Stimulated activated CD4-positive, alpha-beta T cell treated with anti-CD3 and anti-CD28 coated beads, Interleukin-4, amount 100 ng/mL, for 1 hour (primary cell): ENCODE results near the gene RTBDN.
A peak's percentile ranks its signal among the peaks of the same experiment; 100 is the strongest.
"Not testable (repeated sequence)": the region's sequence is repeated elsewhere in the genome, so short reads cannot be mapped to it uniquely, and the experiment has no call there.

Experiments used
- DNase-seq: peaks from one replicate; pipeline ENCODE4 v3.0.0-alpha.2; 2020

RTBDN gene

GRCh38 chr19:12847159-12848139 lies 13.1 kb upstream of the RTBDN start:
- peak; percentile 87 for DNase-seq

GRCh38 chr19:12846613-12847012 lies 12.2 kb upstream of the RTBDN start:
- not testable (repeated sequence) for DNase-seq

DNA sequence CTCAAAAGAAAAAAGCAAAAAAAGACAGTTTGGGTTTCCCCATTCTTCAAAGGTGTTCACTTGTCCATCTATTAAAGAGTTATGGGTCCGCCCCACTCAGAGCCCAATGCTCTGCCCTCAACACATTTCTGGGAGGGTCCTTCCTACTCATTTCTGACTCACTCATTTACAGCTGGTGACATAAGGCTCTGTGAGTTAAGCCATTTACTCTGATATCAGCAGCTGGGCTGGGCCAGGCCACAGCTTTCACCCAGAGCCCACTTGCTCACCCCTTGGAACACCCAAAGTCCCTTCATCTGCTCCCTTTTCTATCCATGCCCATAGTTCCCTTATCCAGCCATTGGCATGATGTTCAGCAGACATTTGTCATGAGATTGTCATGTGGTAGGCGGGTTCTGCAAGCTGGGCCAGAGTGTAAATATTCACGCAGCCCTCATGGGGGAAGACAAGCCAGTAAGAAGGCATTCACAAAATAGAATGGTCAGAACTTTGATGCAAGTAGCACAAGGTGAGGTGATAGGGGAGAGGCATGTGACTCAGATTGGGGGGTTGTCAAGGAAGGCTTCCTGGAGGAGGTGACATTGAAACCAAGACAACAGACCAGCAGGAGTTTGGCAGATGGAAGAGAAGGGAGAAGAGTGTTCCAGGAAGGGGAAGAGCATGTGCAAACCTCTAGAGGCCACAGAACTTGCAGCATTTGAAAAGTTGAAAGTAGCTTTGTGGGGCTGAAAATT lies 9.8 kb upstream of the RTBDN start:
- no peak for DNase-seq

DNA sequence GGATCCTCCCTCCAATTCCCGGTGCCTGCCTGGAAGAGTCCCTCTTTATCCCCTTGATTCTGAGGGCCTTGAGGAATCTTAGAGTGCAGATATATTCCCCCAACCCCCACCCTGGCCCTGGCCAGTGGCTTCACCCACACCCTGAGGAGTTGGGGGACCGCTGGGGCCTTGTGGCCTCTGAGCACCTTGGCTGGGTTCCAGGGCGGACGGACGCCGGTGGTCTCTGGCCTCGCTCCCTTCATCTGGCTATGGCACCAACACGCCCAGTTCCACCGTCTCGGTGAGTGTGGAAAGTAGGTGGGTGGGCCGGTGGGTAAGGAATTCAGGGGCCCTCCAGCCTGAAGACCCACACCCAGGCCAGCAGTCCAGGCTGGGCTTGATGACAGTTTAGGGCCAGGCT lies 8.9 kb upstream of the RTBDN start:
- no peak for DNase-seq

DNA sequence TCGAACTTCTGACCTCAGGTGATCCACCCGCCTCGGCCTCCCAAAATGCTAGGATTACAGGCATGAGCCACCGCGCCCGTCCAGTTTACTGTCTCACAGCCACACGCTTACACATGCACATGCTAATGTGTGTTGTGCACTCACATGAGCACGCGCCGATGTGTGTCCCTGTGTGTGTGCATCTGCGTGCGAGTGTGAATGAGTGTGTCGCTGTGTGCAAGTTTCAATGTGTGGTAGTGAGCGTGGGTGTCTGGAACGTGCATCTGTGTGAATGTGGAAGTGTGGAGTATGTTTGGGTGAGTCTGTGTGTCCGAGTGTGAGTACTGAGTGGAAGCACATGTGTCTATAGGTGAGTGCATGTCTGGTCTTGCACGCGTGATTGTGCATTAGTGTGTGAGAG lies 8.1 kb upstream of the RTBDN start:
- DNase-seq, result no peak

GRCh38 chr19:12841094-12841493 lies 6.7 kb upstream of the RTBDN start:
- DNase-seq, result no peak

GRCh38 chr19:12840091-12841079 lies 6.0 kb upstream of the RTBDN start:
- DNase-seq, result peak; percentile 32

DNA sequence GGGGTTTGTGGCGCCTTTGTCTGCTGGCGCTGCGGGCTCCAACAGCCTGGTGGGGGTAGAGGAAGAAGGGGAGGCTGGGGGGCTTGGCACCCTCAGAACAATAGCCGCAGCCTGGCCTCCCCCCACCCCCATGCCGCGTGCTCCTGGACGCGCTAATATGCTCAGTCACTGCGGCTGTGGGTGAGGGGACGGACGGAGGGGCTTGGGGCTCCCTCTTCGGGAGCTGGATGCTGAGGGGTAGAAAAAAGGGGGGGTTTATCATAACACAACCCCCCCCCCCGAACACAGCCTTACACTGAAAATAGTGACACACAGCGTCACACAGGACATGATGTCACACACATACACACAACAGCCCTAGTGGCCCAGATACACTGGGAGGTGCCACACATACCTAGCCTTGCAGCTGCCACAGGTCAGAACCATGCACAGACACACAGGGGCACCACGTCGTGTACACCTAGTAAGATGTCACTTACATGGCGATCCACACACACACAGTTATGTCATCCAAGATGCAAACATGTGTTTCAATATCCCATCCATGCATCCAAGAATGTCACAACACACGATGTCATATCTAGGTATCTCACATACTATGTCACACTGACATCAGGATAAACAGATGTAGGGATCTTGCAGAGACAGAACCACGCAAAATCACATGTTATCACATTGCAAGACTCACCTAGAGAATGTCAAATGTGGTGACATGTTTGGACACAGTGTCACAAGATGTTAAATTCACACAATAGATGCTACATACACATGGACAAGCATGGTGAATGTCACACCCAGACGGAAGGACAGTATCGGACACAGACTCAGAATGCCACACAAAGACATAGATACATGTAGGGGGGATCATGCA lies 4.7 kb upstream of the RTBDN start:
- no peak for DNase-seq

DNA sequence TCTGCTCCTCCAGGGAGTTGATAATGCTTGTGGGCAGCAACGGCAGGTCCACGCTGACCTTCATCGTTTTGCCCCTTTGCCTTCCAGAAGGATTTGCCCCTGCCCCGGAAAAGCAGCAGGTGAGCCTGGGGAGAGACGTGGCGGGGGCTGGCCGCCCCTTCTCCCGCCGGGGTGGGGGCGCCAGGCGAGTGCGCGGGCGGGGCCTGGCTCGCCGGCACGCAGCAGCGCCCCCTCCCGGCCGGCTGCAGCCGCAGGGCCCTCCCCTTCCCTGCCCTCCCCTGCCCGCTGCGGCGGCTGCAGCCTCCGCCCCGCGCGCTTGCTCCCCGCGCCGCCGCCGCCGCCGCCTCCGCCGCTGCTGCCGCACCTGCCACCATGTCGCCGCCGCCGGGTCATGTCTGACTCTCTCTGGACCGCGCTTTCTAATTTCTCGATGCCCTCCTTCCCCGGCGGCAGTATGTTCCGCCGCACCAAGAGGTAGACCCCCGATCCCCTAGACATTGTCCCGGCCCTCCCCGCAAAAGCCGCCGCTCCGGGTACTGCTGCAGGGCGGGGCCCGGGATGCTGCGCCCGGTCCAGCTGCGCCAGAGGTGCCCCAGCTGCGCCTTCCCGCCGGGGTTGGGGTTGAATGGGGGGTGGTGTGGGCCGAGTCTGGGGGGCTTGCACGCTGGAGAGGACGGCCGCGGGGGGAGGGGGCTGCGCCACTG lies 4.0 kb upstream of the RTBDN start, which contains the start of gene MAST1:
MAST1 (plus strand) TSS at position 334 of the 704 bp plus-strand sequence; CDS start at position 392, 58 bp downstream.
- DNase-seq, result peak; percentile 55

GRCh38 chr19:12837225-12837624 lies 2.8 kb upstream of the RTBDN start:
- DNase-seq, result no peak

DNA sequence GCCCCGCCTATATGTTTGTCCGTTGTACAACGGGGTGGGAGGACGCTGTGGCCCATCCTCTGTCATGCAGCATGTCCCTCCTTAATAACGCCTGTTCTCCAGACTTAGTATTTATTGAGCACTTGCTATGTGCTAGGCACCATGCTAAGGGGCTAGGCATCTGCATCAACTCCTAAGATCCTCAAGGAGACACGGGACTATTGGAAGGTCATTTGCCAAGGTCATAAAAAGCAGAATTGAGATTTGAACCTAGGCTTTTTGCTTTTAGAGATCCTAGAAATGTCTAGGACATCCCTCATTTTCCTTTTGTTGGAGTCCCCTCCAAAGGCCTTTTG lies 2.1 kb upstream of the RTBDN start:
- DNase-seq, result no peak

- peak; percentile 36 for DNase-seq
Observed at GRCh38 chr19:12834976-12835757, 788 bp upstream of the RTBDN start.

DNA sequence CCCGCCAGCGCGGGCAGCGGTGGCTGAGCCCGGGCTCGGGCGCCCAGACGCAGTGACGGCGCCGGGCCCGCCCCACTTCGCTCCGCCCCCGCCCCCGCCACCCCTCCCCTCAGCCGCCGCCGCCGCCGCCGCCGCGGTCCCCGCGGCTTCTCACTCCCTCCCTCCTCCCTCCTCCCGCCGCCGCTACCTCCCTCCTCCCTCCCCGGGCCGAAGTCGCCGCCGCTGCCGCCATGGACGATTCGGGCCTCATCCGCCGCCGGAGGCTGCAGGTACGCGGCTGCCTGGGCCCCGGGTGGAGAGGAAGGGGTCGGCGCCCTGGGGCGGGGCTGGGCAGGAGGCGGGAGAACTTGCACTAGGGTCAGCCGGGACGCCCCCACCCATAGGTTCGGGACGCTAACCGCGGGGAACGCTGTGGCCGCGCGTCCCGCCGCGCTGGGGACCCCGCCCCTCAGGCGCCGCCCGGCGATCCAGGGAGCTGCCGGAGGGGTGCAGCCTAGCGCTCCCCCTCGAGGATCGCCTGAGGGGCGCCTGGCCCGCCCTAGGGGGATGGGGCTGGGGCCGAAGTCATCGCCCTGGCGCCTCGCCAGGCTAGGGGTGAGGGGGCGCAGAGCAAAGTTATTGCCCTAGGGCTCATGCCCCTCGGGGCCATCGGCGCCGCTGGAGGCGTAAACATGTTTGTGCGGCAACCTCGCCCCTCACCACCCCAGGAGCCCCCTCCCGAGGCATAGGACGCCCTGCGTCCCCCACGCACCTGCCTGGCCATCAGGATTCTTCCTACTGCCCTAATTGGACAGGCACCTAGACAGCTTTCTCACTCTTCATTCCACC lies 427 bp downstream of the RTBDN start:
- DNase-seq, result peak; percentile 41

GRCh38 chr19:12833418-12833737 lies 1.0 kb downstream of the RTBDN start:
- DNase-seq, result no peak

DNA sequence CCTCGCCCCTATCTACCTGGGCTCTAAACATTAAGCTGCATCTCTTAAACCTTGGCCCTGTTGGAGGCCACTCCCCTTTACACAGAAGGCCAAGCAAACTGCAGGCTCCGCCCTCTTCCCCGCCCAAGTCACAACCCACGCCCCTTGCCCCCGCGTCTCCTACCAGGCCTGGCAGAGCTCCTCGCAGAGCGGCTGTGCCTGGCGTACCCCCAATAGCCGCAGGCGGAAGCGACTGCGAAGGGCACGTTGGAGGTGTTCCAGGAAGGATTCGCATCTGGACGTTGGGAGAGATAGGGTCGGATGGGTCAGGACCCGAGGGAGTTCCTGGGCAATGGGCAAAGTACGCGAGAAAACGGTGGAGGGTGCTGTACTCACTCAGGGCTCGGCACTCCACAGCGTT lies 5.9 kb downstream of the RTBDN start:
- peak; percentile 32 for DNase-seq

DNA sequence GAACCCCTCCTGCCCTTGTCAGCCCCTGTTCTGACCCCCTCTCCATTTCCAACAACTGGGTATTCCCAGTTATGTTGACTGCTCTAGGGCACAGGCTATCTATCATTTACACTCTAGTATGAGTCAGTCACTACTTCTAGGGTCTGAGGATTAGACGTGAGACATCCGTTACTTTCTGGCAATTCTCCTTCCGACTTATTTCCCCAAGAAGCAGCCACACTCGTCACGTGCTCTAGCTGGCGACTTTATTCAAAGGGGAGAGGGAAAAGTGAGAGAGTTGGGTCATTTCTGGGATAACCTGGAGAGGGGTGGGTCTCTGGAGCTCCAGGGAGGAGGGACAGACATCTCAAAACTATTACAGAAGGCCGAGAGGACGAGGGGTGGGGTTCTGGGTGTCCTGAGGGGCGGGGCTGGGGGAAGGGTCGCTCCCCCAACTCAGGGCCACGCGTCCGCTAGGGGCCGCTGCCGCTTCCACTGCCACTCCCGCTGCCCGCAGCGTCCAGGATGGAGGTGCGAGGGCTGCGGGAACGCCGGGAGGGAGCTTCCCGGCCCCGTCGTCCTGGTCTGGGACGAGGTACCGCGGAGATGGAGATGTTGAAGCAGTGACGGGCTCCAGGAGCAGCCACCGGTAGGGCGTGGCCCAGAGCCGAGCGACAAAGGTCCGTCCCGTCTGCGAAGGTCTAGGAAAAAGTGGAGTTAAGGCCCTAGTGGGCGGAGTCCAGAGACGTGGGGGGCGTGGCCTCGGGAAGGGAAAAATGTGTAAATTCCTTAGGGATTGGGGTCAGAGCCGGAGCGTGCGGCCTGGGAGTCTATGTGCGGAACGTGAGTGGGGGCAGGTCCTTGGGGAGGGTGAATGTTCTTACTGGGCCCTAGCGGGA lies 8.9 kb downstream of the RTBDN start:
- DNase-seq, result peak; percentile 41

GRCh38 chr19:12821761-12822160 lies 12.6 kb downstream of the RTBDN start:
- no peak for DNase-seq

DNA sequence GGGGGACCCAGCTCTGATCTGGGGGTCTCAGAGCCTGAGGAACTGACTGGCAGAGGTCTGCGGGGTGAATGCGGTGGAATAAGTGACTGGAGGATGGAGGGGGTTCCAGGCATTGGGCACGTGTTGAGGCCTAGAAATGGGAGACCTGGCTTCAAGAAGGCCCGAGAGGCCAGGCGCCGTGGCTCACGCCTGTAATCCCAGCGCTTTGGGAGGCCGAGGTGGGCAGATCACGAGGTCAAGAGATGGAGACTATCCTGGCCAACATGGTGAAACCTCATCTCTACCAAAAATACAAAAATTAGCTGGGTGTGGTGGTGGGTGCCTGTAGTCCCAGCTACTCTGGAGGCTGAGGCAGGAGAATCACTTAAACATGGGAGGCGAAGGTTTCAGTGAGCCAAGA lies 16.6 kb downstream of the RTBDN start:
- DNase-seq, result not testable (repeated sequence)
